Upper lobe of left lung (tissue), 4 donors: ENCODE measurements around the gene PBOV1.
"Not testable (repeated sequence)": the region's sequence is repeated elsewhere in the genome, so short reads cannot be mapped to it uniquely, and the experiment has no call there.

Experiments used
- POLR2AphosphoS5 ChIP-seq, 2 donors: sonication (generic); formaldehyde crosslinking; IDR thresholded peaks; one replicate each; pipeline ENCODE4 v1.5.1; 2017; ENCODE audit warnings: antibody characterized with exemption in 2 of 2
- TF ChIP-seq, protein P1 (sequence below), 6 experiments: fragments of 450-650 bp in 4 of 6; fragments of 200-600 bp in 2 of 6; sonication (generic) in 2 of 6; IDR thresholded peaks; one replicate each; pipeline ENCODE4 v1.5.1; 2016 to 2019; ENCODE audit warnings: antibody characterized with exemption in 6 of 6

DNA sequence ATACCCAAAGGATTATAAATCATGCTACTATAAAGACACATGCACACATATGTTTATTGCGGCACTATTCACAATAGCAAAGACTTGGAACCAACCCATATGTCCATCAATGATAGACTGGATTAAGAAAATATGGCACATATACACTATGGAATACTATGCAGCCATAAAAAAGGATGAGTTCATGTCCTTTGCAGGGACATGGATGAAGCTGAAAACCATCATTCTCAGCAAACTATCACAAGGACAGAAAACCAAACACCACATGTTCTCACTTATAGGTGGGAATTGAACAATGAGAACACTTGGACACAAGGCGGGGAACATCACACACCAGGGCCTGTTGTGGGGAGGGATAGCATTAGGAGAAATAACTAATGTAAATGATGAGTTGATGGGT, 5.8 kb downstream of the PBOV1 start:
- TF ChIP-seq, protein P1, sequence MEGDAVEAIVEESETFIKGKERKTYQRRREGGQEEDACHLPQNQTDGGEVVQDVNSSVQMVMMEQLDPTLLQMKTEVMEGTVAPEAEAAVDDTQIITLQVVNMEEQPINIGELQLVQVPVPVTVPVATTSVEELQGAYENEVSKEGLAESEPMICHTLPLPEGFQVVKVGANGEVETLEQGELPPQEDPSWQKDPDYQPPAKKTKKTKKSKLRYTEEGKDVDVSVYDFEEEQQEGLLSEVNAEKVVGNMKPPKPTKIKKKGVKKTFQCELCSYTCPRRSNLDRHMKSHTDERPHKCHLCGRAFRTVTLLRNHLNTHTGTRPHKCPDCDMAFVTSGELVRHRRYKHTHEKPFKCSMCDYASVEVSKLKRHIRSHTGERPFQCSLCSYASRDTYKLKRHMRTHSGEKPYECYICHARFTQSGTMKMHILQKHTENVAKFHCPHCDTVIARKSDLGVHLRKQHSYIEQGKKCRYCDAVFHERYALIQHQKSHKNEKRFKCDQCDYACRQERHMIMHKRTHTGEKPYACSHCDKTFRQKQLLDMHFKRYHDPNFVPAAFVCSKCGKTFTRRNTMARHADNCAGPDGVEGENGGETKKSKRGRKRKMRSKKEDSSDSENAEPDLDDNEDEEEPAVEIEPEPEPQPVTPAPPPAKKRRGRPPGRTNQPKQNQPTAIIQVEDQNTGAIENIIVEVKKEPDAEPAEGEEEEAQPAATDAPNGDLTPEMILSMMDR (IDR thresholded peaks at IDR 0.05) = not testable (repeated sequence)
- TF ChIP-seq POLR2AphosphoS5 (IDR thresholded peaks at IDR 0.05) = not testable (repeated sequence)
